ENCODE data around the gene RAI1.
A peak's percentile ranks its signal among the peaks of the same experiment; 100 is the strongest.
"Not testable (repeated sequence)": the region's sequence is repeated elsewhere in the genome, so short reads cannot be mapped to it uniquely, and the experiment has no call there.

RAI1 gene

GRCh38 chr17:17641621-17642409 lies 39.4 kb upstream of the RAI1 start:
- TF ChIP-seq CTCF (IDR thresholded peaks at IDR 0.05; ENCODE audit: low read depth, low read length, missing control alignments), result peak; percentile 87
- peak; percentile 56 for DNase-seq (ENCODE audit: extremely low read depth, low read depth)
- H3K4me3 ChIP-seq (replicated peaks; ENCODE audit: low read depth, low read length), result no peak overlapping the region

GRCh38 chr17:17645148-17645547 lies 36.1 kb upstream of the RAI1 start:
- DNase-seq (ENCODE audit: extremely low read depth, low read depth); H3K4me3 ChIP-seq (replicated peaks; ENCODE audit: low read depth, low read length): not testable (repeated sequence)

GRCh38 chr17:17645961-17646360 lies 35.3 kb upstream of the RAI1 start:
- DNase-seq (ENCODE audit: extremely low read depth, low read depth), result no peak

GRCh38 chr17:17647524-17648178 lies 33.6 kb upstream of the RAI1 start:
- no peak for TF ChIP-seq CTCF (IDR thresholded peaks at IDR 0.05; ENCODE audit: low read depth, low read length, missing control alignments)
- H3K4me3 ChIP-seq (replicated peaks; ENCODE audit: low read depth, low read length), result no peak overlapping the region
- DNase-seq (ENCODE audit: extremely low read depth, low read depth), result no peak

More at GRCh38 chr17:17645961-17646360, 35.3 kb upstream of the RAI1 start:
- TF ChIP-seq CTCF (IDR thresholded peaks at IDR 0.05; ENCODE audit: low read depth, low read length, missing control alignments), result no peak
- no peak overlapping the region for H3K4me3 ChIP-seq (replicated peaks; ENCODE audit: low read depth, low read length)

- no peak overlapping the region for H3K4me3 ChIP-seq (replicated peaks; ENCODE audit: low read depth, low read length)
- no peak for DNase-seq (ENCODE audit: extremely low read depth, low read depth)
- TF ChIP-seq CTCF (IDR thresholded peaks at IDR 0.05; ENCODE audit: low read depth, low read length, missing control alignments), result no peak
These were observed 32.5 kb upstream of the RAI1 start for GRCh38 chr17:17648762-17649161.

- DNase-seq (ENCODE audit: extremely low read depth, low read depth), result no peak
- no peak for TF ChIP-seq CTCF (IDR thresholded peaks at IDR 0.05; ENCODE audit: low read depth, low read length, missing control alignments)
- H3K4me3 ChIP-seq (replicated peaks; ENCODE audit: low read depth, low read length), result no peak overlapping the region
These were observed 30.3 kb upstream of the RAI1 start for GRCh38 chr17:17650959-17651358.

- no peak overlapping the region for H3K4me3 ChIP-seq (replicated peaks; ENCODE audit: low read depth, low read length)
- no peak for DNase-seq (ENCODE audit: extremely low read depth, low read depth)
- no peak for TF ChIP-seq CTCF (IDR thresholded peaks at IDR 0.05; ENCODE audit: low read depth, low read length, missing control alignments)
These were observed 27.9 kb upstream of the RAI1 start for GRCh38 chr17:17653343-17653742.
